ENCODE results near the gene SEC16B. TPM values are rescaled to one million over a fixed set of nuclear protein-coding genes. Genes with fewer than 3 reads are reported as not detected.

SEC16B gene
- total RNA-seq, 4 donors from 2014 or later, result 5.1 to 89.8 (median 15.2) TPM

GRCh38 chr1:177922209-177922608 is 47.6 kb downstream of the SEC16B start:
- in situ Hi-C loops (cut with MboI; ENCODE audit: low pct_ligation_motif_present in 1 of 4, low pct_unique_long_range_greater_than_20kb in 1 of 4, low sequenced_read_pairs in 3 of 4) (loop anchor here in 1 of 4 donors (25.0 kb wide), 1 partner anchor 485 kb away; no protein-coding TSS in a partner anchor), intact Hi-C loops (cut with DNase I; ENCODE audit: low total_unique reads) (no loop called here)
- no peak for DNase-seq
- H3K27me3 ChIP-seq, result no peaks in the 10 kb centered on the region
- no peak overlapping the region for H3K4me3 ChIP-seq
- H3K36me3 ChIP-seq, result no peaks in the 10 kb centered on the region
- H3K4me1 ChIP-seq, result no peaks in the 10 kb centered on the region
- TF ChIP-seq POLR2AphosphoS5 (IDR thresholded peaks at IDR 0.05) (no peak), CTCF (IDR thresholded peaks at IDR 0.05) (no peak), POLR2A (IDR thresholded peaks at IDR 0.05) (no peak), EP300 (IDR thresholded peaks at IDR 0.05; ENCODE audit: low read depth) (no peak)
- no peaks in the 10 kb centered on the region for H3K9me3 ChIP-seq
- H3K27ac ChIP-seq, result no peak overlapping the region
- 85 to 89% methylated on average over 3 of the region's 3 CpGs for WGBS, 2 donors (ENCODE audit: low coverage in 1 of 2)

GRCh38 chr1:177921590-177921989 is 48.3 kb downstream of the SEC16B start:
- 73 to 88% methylated on average over 2 to 4 of the region's 4 CpGs for WGBS, 2 donors (ENCODE audit: low coverage in 1 of 2)
- H3K4me1 ChIP-seq, result no peaks in the 10 kb centered on the region
- TF ChIP-seq POLR2AphosphoS5 (IDR thresholded peaks at IDR 0.05), result no peak
- no peak for TF ChIP-seq CTCF (IDR thresholded peaks at IDR 0.05)
- TF ChIP-seq POLR2A (IDR thresholded peaks at IDR 0.05), result no peak
- TF ChIP-seq EP300 (IDR thresholded peaks at IDR 0.05; ENCODE audit: low read depth), result no peak
- no peak for DNase-seq
- intact Hi-C loops (cut with DNase I; ENCODE audit: low total_unique reads), result no loop called here
- no peaks in the 10 kb centered on the region for H3K9me3 ChIP-seq
- in situ Hi-C loops (cut with MboI; ENCODE audit: low pct_ligation_motif_present in 1 of 4, low pct_unique_long_range_greater_than_20kb in 1 of 4, low sequenced_read_pairs in 3 of 4), result loop anchor here in 1 of 4 donors (25.0 kb wide), 1 partner anchor 484 kb away; no protein-coding TSS in a partner anchor
- no peaks in the 10 kb centered on the region for H3K27me3 ChIP-seq
- H3K4me3 ChIP-seq, result no peak overlapping the region
- H3K36me3 ChIP-seq, result no peaks in the 10 kb centered on the region
- no peak overlapping the region for H3K27ac ChIP-seq

- Histone ChIP-seq H3K27ac (no peak overlapping the region), H3K4me1 (no peaks in the 10 kb centered on the region), H3K9me3 (no peaks in the 10 kb centered on the region), H3K36me3 (no peaks in the 10 kb centered on the region), H3K27me3 (no peaks in the 10 kb centered on the region), H3K4me3 (no peak overlapping the region)
- 67 to 96% methylated on average over 1 to 2 of the region's 2 CpGs for WGBS, 2 donors (ENCODE audit: low coverage in 1 of 2)
- DNase-seq, result no peak
- TF ChIP-seq POLR2AphosphoS5 (IDR thresholded peaks at IDR 0.05) (no peak), EP300 (IDR thresholded peaks at IDR 0.05; ENCODE audit: low read depth) (no peak), CTCF (IDR thresholded peaks at IDR 0.05) (no peak), POLR2A (IDR thresholded peaks at IDR 0.05) (no peak)
- intact Hi-C loops (cut with DNase I; ENCODE audit: low total_unique reads) (no loop called here), in situ Hi-C loops (cut with MboI; ENCODE audit: low pct_ligation_motif_present in 1 of 4, low pct_unique_long_range_greater_than_20kb in 1 of 4, low sequenced_read_pairs in 3 of 4) (loop anchor here in 1 of 4 donors (25.0 kb wide), 1 partner anchor 483 kb away; no protein-coding TSS in a partner anchor)
Measured at GRCh38 chr1:177920091-177920490, 49.8 kb downstream of the SEC16B start.

GRCh38 chr1:177915641-177916040 is 54.2 kb downstream of the SEC16B start:
- Histone ChIP-seq H3K9me3 (no peaks in the 10 kb centered on the region), H3K27me3 (no peaks in the 10 kb centered on the region), H3K36me3 (no peaks in the 10 kb centered on the region), H3K4me1 (no peaks in the 10 kb centered on the region), H3K27ac (no peak overlapping the region), H3K4me3 (no peak overlapping the region)
- WGBS, 2 donors (ENCODE audit: low coverage in 1 of 2), result 72 to 90% methylated on average over 3 of the region's 3 CpGs
- no peak for DNase-seq
- intact Hi-C loops (cut with DNase I; ENCODE audit: low total_unique reads) (no loop called here), in situ Hi-C loops (cut with MboI; ENCODE audit: low pct_ligation_motif_present in 1 of 4, low pct_unique_long_range_greater_than_20kb in 1 of 4, low sequenced_read_pairs in 3 of 4) (loop anchor here in 1 of 4 donors (25.0 kb wide), 1 partner anchor 478 kb away; no protein-coding TSS in a partner anchor)
- TF ChIP-seq CTCF (IDR thresholded peaks at IDR 0.05), result no peak
- TF ChIP-seq POLR2AphosphoS5 (IDR thresholded peaks at IDR 0.05), result no peak
- no peak for TF ChIP-seq POLR2A (IDR thresholded peaks at IDR 0.05)
- no peak for TF ChIP-seq EP300 (IDR thresholded peaks at IDR 0.05; ENCODE audit: low read depth)
